Stimulated activated naive CD4-positive, alpha-beta T cell treated with Interleukin-2 at 50 U/mL for 16 hours (primary cell): ENCODE data around the gene SFMBT2.
"Not testable (repeated sequence)": the region's sequence is repeated elsewhere in the genome, so short reads cannot be mapped to it uniquely, and the experiment has no call there.

Experiments used
- DNase-seq: peaks from one replicate; lab custom pipeline; 2025; lab: John Stamatoyannopoulos, UW

Gene SFMBT2

DNA sequence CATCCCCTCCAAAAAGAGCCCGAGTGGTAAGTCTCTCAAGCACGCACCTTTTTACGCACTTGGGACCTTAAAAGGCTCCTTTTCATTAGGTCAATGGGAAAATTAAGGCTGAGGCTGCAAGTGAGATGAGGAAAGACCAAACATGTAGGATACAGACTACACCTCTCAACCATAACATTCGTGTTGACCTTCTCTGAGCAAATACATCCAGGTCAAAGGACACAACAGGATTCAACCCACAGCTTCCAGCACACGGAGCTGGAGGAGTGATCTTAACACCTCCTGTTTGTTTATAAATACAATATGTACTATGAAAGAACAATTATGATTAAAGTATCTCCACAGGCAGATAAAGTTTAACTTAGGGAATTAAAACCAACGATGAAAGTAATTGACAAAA is 9.7 kb downstream of the SFMBT2 start:
- DNase-seq: no peak

DNA sequence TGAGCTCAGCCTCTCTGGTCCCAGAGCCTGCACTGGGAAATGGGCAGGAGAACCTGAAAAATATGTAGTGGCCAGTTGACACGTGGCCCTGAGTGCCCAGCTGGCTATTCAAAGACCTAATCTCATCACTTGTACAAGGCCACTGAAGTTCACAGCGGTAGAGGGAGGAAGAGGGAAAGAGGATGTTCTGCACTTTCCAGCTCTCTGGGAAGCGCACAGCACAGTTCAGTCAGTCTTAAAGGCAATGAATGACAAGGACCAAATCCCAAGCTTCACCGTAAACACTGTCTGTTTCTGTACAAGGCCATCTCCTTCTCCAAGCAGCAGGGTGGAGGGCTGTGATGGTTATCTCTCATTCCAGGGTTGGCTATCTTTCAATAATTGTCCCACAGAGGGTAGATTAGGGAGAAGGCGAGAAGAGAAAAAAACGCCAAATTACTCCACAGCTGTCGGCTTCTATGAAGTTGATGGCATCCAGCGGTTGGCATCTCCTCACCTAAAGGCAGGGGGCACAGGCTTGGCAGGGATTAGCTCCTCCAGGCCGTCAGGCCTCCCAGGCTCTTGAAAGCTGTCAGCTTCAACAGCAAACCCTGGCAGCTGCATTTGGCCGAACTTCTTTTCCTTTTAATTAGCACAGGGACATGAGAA is 10.6 kb downstream of the SFMBT2 start:
- no peak for DNase-seq

DNA sequence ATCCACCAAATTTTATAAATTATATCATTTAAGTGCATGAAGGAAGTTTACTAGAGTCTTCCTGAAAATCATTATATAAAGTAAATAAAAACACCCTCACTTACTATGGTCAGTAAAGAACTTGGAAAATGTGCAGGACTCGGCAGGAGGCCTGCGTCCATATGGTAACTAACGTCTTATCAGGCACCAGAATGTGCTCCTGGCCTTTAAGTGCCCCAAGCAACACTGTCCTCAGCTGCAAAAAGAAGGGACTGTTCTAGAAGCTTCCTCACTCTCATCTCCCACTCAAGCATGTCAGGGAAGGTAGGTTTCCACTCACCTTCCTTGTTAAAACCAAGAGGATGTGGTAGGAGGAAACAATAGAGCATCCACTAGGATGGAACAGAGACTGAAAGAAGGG is 11.3 kb downstream of the SFMBT2 start:
- DNase-seq: no peak

DNA sequence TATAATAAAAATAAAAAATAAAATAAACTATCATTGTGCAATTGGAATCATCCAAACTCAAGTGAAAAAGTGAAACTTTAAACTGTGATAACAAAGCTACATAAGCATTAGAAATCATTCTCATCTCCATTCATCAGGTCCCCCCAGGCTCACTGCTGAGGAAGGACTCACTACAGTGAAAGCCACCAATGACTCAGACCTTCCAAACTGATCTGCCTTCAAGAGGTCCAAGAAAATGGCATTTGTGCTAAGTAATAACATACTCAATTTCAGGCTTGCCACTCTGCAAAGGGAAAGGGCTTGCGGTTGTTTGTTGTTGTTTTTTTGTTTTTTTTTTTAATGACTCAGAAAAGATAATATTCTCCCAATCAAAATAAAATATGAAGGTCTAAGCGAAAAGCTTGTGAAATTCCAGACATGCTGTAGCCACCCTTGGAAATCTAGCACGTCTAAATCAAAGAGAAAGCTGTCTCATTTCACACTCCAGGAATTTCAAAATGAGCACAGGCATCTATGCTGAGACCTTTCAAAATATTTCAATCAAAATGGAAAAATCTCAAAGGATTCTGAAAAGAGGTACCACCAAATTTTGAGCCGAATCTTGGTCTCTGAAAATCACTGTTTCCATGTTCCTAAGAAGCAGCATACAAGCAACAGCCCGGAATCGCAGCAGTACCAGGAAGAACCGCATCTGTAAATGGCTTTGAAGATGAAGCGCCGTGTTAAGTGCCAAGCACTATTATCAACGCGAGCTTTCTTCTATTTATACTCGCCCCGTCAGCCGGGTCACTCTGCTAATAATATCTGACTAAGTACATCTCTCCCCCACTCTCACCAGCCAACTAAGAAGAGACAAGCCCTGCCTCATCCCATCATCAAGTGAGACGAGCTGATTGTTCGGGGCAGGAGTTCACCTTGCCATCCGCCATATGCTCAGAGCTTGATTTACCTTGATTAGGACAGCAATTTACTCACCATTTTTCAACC is 13.5 kb downstream of the SFMBT2 start:
- no peak for DNase-seq

DNA sequence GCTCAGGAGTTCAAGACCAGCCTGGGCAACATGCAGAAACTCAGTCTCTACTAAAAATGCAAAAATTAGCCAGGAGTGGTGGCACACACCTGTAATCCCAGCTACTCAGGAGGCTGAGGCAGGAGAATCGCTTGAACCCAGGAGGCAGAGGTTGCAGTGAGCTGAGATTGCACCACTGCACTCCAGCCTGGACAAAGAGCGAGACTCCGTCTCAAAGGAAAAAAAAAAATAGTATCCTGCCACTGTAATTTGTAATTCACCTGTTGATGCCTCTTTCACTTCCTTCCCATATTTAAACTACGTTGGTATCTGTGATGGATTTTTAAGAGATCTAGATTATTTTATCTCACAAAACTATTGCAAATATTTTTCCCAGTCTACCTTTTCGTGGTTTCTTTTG is 18.5 kb downstream of the SFMBT2 start:
- DNase-seq: not testable (repeated sequence)

DNA sequence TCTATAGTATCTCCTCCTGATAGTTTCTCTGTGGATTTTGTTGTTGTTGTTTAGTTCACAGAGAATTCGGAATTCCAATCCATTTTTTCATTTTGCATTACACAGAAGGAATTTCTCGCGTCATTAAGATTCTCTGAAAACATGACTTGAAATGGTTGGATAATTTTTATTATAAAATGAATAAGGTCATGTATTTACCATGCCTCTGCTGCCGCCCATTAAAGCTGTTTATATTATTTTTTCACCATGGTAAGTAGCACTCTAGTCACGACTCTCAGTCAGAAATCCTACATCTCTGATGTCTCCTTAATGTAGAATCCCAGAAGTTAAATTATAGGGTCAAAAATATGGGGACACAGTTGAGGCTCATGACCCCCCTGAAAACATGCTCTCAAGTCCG is 19.1 kb downstream of the SFMBT2 start:
- no peak for DNase-seq

DNA sequence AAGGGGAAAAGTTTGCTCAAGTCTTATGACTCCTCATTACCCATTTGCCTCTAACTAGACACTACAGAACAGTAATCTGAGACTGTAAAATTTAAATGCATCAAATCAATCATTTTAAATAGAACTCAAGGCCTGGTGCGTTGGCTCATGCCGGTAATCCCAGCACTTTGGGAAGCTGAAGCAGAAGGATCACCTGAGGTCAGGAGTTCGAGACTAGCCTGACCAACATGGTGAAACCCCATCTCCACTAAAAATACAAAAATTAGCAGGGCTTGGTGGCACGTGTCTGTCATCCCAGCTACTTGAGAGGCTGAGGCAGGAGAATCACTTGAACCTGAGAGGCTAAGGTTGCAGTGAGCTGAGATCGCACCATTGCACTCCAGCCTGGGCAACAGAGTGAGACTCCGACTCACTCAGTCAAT is 20.1 kb downstream of the SFMBT2 start:
- not testable (repeated sequence) for DNase-seq

DNA sequence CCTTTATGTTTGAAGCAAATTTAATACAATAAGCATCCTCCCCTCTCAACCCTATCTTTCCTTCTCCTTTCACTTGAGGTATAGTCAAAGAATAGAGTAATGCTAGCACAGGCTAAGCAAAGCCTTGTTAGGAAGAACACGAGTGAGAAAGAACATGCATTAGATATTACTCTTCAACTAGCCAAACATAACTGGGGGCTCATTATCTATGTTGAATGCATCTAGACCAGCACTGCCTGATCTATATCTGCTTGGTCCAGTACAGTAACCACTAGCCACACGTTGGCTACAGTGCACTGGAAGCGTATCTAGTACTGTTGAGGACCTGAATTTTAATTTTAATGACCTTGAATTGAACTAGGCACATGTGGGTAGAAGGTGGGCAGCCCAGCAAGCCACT is 21.0 kb downstream of the SFMBT2 start:
- DNase-seq: no peak

DNA sequence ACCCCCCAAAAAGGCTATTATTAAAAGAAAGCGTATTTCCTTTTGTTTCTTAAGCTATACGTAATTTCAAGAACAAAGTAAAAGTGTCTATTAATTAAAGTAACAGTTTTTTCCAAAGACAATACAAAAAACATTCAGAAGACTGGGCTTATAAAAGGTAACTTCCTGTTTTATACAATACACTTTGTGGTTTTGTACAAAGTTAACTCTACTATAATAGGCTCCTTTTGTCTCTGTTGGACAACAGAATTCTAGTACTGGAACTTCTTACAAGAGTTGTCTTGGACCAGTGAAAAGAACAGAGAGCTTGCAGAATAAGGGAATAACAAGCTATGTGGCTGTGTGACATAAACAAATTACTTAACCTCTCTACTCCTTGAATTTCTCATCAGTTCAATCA is 21.5 kb downstream of the SFMBT2 start:
- no peak for DNase-seq

DNA sequence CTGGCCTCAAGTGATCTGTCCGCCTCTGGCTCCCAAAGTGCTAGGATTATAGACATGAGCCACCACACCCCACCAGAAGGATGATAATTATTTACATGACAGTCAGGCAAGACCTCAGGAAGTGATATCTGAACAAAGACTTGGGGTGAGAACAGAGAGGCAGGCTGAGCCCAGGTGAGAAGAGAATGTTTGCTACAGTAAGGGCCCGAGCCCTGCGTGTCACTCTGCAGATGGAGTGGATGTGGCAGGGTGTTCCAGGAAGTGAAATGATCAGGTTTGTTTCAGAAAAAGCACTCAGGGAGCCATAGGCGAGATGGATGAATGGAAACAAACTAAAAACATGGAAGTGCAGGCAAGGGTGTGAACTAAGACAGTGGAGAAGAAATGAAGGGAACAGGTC is 22.2 kb downstream of the SFMBT2 start:
- no peak for DNase-seq

DNA sequence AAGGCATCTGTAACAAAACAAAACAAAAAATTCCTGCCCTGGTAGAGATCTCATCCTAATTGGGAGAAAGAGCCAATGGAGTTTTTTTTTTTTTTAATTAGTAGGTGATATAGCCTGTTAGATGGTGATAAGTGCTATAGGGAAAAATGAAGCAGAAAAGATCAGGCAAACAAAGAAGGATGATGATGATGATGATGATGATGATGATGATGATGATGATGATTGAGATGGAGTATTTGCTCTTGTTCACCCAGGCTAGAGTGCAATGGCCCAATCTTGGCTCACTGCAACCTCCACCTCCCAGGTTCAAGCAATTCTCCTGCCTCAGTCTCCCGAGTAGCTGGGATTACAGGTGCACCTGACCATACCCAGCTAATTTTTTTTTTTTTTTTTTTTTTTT is 22.7 kb downstream of the SFMBT2 start:
- not testable (repeated sequence) for DNase-seq

DNA sequence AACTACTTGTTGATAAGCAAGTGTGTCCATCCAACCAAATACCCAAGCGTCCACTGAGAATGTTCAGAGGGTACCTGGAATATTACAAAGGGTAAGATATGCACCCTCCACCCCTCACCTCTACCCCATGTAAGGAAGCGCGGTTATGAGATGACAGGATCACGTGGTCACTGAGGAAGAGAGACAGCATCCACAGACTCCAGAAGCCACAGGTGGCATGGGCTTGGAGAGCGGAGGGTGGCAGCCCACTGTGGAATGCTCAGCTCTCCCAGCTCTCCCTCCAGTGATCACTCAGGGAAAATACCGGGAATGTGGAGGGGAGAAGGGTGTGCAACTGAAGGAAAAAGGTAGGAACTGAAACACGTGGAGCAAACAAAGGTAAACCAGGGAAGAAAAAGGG is 25.7 kb downstream of the SFMBT2 start:
- no peak for DNase-seq

DNA sequence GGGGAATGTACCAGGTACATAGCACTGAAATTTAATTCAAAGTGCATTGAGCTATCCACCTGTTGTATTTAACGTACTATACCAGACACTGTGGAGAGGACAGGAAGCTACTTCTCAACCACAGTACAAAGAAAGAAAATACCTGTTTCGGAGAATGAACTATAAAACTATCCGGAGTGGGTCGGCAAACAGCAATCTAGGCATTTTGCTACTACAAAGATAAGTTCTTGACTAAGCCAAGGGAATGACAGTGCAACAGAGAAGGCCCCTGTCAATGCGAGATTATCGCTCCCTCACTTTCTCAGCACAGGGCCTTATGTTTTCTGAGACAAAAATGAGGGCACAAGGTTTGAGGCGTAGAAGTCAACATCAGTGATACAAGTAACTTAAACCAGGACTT is 27.4 kb downstream of the SFMBT2 start:
- no peak for DNase-seq

DNA sequence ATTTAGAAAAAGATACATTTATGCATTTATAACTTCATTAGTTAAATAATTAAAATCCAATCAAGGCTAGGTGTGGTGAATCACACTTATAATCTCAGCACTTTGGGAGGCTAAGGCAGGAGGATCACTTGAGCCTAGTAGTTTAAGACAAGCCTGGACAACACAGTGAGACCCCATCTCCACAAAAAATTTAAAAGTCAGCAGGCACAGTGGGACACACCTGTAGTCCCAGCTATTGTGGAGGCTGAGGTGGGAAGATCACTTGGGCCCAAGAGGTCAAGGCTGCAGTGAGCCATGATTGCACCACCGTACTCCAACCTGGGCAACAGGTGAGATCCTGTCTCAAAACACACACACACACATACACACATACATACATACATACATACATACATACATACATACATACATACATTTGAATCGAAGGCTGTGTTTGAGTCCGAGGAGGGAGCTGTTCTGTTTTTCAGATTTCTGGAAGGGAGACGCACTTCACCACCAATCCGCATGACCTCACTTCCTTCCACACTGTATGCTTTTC is 30.1 kb downstream of the SFMBT2 start:
- DNase-seq: no peak

DNA sequence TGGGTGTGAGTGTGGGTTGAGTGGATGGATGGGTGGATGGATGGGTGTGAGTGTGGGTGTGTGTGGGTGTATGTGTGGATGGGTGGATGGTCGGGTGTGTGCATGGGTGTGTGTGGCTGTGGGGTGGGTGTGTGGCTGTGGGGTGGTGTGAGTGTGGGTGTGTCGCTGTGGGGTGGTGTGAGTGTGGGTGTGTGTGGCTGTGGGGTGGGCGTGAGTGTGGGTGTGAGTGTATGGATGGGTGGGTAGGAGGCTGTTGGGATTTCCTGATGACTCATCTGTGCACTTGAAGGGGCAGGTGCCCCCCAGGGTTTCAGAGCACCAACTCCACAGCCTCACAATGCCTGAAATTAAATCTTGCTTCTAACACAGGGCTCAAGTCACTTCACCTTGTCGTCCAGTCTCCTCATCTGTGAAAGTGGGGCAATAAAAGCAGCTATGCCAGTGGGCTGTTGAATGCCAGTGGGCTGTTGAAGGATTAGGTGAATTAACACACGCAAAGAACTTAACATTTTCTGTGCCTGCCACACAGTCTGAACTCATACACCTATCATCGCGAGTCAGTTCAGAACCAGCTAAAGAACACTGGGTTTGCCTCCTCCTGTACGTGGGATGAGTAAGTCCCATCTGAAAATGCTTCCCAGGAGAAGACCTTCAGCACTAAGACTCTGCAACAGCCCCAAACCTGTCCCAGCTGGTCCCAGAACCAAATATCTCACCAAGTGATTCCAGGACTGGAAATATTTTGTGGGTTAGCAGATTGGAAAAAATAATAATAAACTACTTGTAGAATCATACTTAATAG is 32.0 kb downstream of the SFMBT2 start:
- DNase-seq: no peak

DNA sequence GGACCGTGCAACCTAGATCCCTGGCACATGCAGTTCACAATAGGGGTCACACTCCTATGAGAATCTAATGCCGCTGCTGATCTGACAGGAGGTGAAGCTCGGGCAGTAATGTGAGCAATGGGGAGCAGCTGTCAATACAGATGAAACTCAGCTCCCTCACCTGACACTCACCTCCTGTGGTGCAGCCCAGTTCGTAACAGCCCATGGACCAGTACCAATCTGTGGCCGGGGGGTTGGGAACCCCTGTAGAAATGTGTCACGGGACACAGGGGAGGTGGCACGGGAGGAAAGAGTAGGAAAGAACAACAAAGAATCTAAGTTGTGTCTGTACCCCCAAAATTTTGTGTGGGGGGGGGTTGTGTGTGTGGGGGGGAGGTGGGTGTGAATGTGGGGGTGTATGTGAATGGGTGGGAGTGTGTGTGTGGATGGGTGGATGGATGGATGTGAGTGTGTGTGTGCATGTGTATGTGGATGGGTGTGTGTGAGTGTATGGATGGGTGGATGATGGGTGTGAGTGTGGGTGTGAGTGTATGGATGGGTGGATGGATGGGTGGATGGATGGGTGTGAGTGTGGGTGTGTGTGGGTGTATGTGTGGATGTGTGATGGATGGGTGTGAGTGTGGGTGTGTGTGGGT is 33.1 kb downstream of the SFMBT2 start:
- no peak for DNase-seq

DNA sequence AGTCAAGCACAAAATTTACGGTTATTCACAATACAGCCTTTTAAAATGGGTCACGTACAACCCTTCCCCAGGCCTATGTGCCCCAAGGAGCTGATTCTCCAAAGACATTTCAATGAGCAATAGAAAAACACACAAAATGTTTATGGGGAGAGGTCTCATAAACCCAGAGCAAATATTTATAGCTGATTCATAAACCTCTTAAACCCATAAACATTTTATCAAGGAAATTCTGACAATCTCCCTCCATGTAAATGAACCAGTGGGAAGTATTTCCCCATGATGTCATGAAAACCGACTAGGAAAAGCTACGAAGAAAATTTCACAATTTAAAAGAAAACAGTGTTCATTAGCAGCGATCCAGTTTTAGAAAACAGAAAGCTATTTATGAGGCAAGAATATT is 36.0 kb downstream of the SFMBT2 start:
- DNase-seq: no peak

DNA sequence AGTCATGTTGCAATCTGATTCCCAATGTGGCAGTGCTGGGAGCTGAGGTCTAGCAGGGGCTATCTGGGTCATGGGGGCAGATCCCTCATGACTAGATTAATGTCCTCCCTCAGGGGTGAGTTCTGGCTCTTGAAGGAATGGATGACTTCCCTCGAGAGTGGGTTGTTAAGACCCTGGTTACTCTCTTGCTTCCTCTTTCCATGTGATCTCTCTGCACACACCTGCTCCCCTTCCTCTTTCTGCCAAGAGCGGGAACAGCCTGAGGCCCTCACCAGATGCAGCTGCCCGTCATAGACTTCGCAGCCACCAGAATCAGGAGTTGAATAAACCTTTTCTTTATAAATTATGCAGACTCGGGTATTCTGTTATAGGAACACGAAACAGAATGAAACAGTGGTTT is 37.8 kb downstream of the SFMBT2 start:
- DNase-seq: no peak

DNA sequence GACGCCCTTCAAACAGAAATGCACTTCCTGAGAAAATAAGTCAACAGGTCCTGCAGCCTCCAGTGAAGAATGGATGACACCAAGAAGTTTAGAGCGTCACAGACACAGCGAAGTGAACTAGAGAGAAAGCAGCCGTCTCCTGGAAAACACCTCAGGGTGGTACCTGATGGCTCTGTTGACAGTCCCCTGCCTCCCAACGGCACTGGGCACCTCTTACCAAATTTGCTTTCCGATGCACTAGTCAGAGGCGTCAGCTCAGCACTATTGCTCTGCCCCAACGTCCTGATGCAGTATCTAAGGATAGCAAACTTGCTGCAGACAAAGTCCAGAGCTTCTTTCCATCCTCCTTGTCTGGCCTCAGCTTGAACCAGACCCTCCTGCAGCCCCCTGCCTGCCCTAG is 38.3 kb downstream of the SFMBT2 start:
- no peak for DNase-seq

DNA sequence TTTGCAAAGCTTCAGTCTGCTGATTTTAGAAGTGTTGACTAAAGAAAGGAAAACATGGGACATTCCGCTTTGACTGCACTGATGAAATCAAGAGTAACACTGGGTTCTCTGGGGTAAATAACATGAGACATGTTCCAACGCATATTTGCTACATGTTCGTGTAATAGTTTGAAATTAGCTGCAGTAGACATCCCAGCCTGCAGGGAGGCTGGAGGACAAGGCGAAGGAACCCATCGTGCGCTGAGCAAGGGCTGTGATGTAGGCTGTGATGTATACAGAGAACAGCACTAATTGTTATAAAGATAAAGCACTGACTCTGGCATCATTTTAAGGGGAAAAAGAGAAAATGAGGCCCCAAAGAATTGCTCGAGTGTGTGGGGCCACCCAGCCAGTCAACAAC is 40.3 kb downstream of the SFMBT2 start:
- no peak for DNase-seq

DNA sequence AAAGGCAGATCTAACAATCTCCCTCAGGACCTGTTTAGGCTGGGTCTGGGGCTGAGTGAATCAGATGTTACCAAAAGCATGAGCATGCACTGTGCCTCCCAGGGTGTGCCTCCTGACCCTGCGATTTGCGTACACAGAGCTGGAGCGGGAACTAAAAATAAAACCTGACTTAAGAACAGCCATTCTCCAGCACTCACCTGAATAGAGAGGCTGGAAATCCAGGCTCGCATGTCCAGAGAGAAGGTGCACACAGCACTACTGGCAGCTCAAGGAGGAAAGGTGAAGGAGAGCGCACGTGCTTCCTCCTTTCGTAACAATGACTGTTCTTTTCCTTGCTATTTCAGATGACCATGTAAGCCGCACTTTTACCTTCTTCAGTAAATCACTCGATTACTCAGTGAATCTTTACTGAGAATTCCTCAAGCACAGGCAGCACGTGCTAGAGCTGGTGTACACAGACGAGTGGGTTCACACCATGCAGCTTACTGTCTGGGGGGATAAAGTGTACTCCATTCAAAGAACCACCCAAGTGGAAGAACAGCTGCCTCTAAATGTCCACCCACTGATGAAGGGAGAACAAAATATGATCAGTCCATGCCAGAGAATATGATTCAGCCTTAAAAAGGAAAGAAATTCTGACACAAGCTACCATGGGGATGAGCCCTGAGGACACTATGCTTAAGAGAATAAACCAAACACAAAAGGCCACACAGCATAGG is 45.6 kb downstream of the SFMBT2 start:
- no peak for DNase-seq
